ENCODE data around the gene VMP1. TPM values are rescaled to one million over a fixed set of nuclear protein-coding genes. Genes with fewer than 3 reads are reported as not detected.

VMP1 gene
- total RNA-seq, 2 experiments from 2014 or later = 398 to 408 TPM

GRCh38 chr17:59688008-59688407 lies 19.4 kb upstream of the VMP1 start:
- Mint-ChIP-seq H3K9me3 (no peaks in the 10 kb centered on the region), H3K27me3 (no peaks in the 10 kb centered on the region), H3K4me3 (no peak overlapping the region), H3K27ac (no peak overlapping the region), H3K36me3 (ENCODE audit: low read depth) (peaks cover 80% of the 10 kb centered on the region), H3K4me1 (peaks cover 7% of the 10 kb centered on the region)
- CTCF ChIA-PET = interaction anchor here (0.5 to 0.6 kb wide), 2 partner anchors 81 to 244 kb away, joined by 3 to 7 read pairs; no protein-coding TSS in a partner anchor
- POLR2A ChIA-PET = interaction anchor here (1.5 kb wide), 1 partner anchor 20 kb away, joined by 8 read pairs; the partner anchor contains the start of genes PTRH2 and VMP1
- DNase-seq = no peak

- no peak for DNase-seq
- Mint-ChIP-seq H3K9me3 (no peaks in the 10 kb centered on the region), H3K4me3 (no peak overlapping the region), H3K4me1 (peaks cover 7% of the 10 kb centered on the region), H3K27me3 (no peaks in the 10 kb centered on the region), H3K36me3 (ENCODE audit: low read depth) (peaks cover 79% of the 10 kb centered on the region), H3K27ac (no peak overlapping the region)
- ChIA-PET CTCF (interaction anchor here (0.5 to 0.6 kb wide), 2 partner anchors 81 to 245 kb away, joined by 3 to 7 read pairs; no protein-coding TSS in a partner anchor), POLR2A (interaction anchor here (1.5 kb wide), 1 partner anchor 19 kb away, joined by 8 read pairs; the partner anchor contains the start of genes PTRH2 and VMP1)
Measured at GRCh38 chr17:59688496-59688895, 19.0 kb upstream of the VMP1 start.

- ChIA-PET CTCF (no interaction called here), POLR2A (no interaction called here)
- Mint-ChIP-seq H3K27ac (no peak overlapping the region), H3K4me1 (peaks cover 31% of the 10 kb centered on the region), H3K4me3 (no peak overlapping the region), H3K36me3 (ENCODE audit: low read depth) (peaks cover 76% of the 10 kb centered on the region), H3K27me3 (no peaks in the 10 kb centered on the region), H3K9me3 (no peaks in the 10 kb centered on the region)
- DNase-seq = no peak
Measured at GRCh38 chr17:59693582-59693981, 13.9 kb upstream of the VMP1 start.

DNA sequence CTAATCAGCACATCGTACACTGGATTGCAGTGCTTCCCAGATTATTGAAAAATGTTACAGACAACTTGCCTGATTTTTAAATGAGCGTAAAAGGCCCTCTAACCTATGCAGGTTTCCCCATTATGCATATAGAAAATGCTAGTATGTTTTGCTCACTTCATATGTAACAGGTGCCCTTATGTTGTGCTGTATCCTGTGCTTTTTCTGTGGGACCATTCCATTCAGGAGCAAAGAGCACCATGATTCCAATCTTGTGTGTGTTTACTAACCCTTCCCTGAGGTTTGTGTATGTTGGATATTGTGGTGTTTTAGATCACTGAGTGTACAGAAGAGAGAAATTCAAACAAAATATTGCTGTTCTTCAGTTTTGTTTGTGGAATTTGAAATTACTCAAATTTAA lies 13.1 kb upstream of the VMP1 start:
- no peaks in the 10 kb centered on the region for H3K27me3 Mint-ChIP-seq
- H3K27ac Mint-ChIP-seq = no peak overlapping the region
- H3K4me3 Mint-ChIP-seq = no peak overlapping the region
- peaks cover 79% of the 10 kb centered on the region for H3K36me3 Mint-ChIP-seq (ENCODE audit: low read depth)
- ChIA-PET POLR2A (no interaction called here), CTCF (no interaction called here)
- no peaks in the 10 kb centered on the region for H3K9me3 Mint-ChIP-seq
- peaks cover 34% of the 10 kb centered on the region for H3K4me1 Mint-ChIP-seq
- DNase-seq = no peak

GRCh38 chr17:59695945-59696681 lies 11.3 kb upstream of the VMP1 start:
- Mint-ChIP-seq H3K27ac (no peak overlapping the region), H3K36me3 (ENCODE audit: low read depth) (peaks cover 74% of the 10 kb centered on the region)
- CTCF ChIA-PET = no interaction called here

DNA sequence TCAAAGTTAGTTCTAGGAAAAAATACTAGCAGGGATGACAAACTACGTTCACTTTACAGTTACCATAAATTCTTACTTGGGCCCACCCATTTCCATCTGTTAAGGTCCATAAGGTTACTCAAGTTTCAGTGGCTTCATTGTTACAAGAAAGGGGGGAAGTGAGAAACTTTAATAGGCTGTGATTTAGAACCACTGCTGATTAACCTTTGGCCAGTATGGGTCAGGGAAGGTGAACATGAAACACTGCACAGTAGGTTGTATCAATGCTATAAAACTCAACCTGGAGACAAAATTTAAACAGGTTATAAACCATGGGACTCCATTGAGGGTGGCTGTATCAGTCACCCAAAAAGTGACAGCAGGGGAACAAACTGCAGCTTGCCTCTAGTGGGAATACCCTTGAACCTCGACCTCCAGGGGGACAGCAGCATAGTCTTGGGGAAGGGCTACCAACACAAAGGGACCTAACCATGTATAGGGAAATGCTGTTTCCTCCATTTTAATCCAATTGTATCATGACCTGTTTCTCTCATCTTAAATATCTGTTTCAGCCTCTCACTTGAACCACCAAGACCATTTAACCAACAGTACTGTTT lies 10.7 kb upstream of the VMP1 start:
- no peaks in the 10 kb centered on the region for H3K9me3 Mint-ChIP-seq
- H3K4me1 Mint-ChIP-seq = peaks cover 50% of the 10 kb centered on the region
- H3K36me3 Mint-ChIP-seq (ENCODE audit: low read depth) = peaks cover 70% of the 10 kb centered on the region
- H3K27me3 Mint-ChIP-seq = no peaks in the 10 kb centered on the region
- POLR2A ChIA-PET = no interaction called here
- CTCF ChIA-PET = no interaction called here
- no peak for DNase-seq
- no peak overlapping the region for H3K27ac Mint-ChIP-seq
- no peak overlapping the region for H3K4me3 Mint-ChIP-seq

More at GRCh38 chr17:59695945-59696681, 11.3 kb upstream of the VMP1 start:
- DNase-seq = no peak
- POLR2A ChIA-PET = no interaction called here
- H3K9me3 Mint-ChIP-seq = no peaks in the 10 kb centered on the region
- H3K4me1 Mint-ChIP-seq = peaks cover 49% of the 10 kb centered on the region
- no peak overlapping the region for H3K4me3 Mint-ChIP-seq
- no peaks in the 10 kb centered on the region for H3K27me3 Mint-ChIP-seq

DNA sequence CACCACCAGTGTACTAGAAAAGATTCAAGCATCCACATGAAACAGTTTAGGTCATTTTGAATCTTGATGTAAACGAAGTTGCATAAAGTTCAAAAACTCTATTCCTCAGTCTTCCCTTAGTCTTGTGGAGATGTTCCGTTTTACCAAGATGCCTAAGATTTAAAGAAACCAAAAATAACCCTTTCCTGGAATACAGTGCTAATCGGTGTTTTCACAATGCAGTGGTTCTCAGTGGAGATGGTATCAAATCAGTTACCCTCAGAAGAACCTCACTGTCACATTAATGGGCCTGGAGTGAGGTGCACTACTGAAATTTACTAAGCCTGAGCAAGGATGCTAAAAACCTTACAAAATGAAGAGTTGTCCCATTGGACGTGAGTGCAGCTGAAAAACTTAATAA lies 9.3 kb upstream of the VMP1 start:
- CTCF ChIA-PET = no interaction called here
- peaks cover 59% of the 10 kb centered on the region for H3K4me1 Mint-ChIP-seq
- H3K9me3 Mint-ChIP-seq = no peaks in the 10 kb centered on the region
- peaks cover 63% of the 10 kb centered on the region for H3K36me3 Mint-ChIP-seq (ENCODE audit: low read depth)
- no peak overlapping the region for H3K4me3 Mint-ChIP-seq
- H3K27ac Mint-ChIP-seq = peak overlapping the region; percentile 4
- POLR2A ChIA-PET = interaction anchor here (1.5 kb wide), 1 partner anchor 9 kb away, joined by 4 read pairs; the partner anchor contains the start of genes PTRH2 and VMP1
- DNase-seq = no peak
- no peaks in the 10 kb centered on the region for H3K27me3 Mint-ChIP-seq

DNA sequence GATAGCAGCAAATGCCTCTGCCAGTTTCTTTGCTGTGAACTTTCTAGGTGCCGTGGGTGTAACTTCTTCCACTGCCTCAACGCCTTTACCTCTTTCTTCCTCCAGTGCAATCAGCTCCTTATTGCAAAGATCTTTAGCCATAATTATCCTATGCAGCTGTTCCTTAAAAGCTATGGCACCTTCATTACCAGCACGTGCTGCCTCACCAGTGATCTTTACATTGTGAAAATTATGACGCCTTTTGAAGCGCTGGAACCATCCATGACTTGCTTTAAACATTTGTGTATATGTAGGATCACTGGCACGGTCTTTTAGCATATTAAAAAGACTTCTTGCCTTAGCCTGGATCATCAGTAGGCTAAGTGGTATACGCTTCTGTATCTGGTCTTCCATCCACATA lies 8.2 kb upstream of the VMP1 start:
- H3K27ac Mint-ChIP-seq = no peak overlapping the region
- H3K4me3 Mint-ChIP-seq = no peak overlapping the region
- H3K9me3 Mint-ChIP-seq = no peaks in the 10 kb centered on the region
- CTCF ChIA-PET = no interaction called here
- peaks cover 57% of the 10 kb centered on the region for H3K36me3 Mint-ChIP-seq (ENCODE audit: low read depth)
- H3K4me1 Mint-ChIP-seq = peaks cover 63% of the 10 kb centered on the region
- POLR2A ChIA-PET = interaction anchor here (1.5 kb wide), 1 partner anchor 8 kb away, joined by 4 read pairs; the partner anchor contains the start of genes PTRH2 and VMP1
- no peak for DNase-seq
- H3K27me3 Mint-ChIP-seq = no peaks in the 10 kb centered on the region

DNA sequence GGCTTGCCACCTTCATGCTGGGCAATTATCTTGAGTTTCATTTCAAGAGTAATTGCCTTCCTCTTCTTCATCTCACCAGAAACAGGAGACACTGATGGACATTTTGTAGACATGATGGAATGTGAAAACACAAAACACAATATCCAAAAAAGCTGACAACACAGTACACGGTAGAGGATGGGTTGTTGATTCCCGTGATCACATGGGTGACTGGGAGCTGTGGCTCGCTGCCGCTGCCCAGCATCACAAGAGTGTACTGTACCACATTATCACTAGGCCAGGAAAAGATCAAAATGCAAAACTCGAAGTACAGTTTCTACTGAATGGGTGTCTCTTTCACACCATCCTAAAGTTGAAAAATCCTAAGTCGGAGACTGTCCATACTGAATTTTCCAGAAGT lies 7.7 kb upstream of the VMP1 start:
- no peaks in the 10 kb centered on the region for H3K27me3 Mint-ChIP-seq
- H3K4me1 Mint-ChIP-seq = peaks cover 68% of the 10 kb centered on the region
- no peak overlapping the region for H3K4me3 Mint-ChIP-seq
- peaks cover 55% of the 10 kb centered on the region for H3K36me3 Mint-ChIP-seq (ENCODE audit: low read depth)
- ChIA-PET POLR2A (no interaction called here), CTCF (no interaction called here)
- no peak overlapping the region for H3K27ac Mint-ChIP-seq
- no peaks in the 10 kb centered on the region for H3K9me3 Mint-ChIP-seq
- DNase-seq = no peak

DNA sequence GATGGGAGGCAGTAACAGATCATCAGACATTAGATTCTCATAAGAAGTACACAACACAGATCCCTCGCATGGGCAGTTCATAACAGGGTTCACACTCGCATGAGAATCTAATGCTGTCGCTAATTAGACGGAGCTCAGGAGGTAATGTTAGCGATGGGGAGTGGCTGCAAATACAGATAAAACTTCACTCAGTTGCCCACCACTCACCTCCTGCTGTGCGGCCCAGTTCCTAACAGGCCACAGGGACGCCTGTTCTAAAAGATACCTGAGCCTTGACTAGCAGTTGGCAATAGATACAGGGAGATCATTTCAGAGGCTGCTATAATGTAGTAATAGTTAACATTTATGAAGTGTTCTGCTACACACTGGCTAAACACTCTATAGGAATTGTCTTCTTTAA lies 5.2 kb upstream of the VMP1 start:
- peaks cover 71% of the 10 kb centered on the region for H3K4me1 Mint-ChIP-seq
- ChIA-PET CTCF (interaction anchor here (0.7 to 1.2 kb wide), 2 partner anchors 22 to 83 kb away, joined by 4 to 5 read pairs; no protein-coding TSS in a partner anchor), POLR2A (interaction anchor here (1.2 to 2.5 kb wide), 3 partner anchors 10 to 83 kb away, joined by 3 to 9 read pairs (median 3); partner anchors contain the start of gene CLTC)
- H3K9me3 Mint-ChIP-seq = no peaks in the 10 kb centered on the region
- H3K27me3 Mint-ChIP-seq = no peaks in the 10 kb centered on the region
- peaks cover 56% of the 10 kb centered on the region for H3K36me3 Mint-ChIP-seq (ENCODE audit: low read depth)
- no peak overlapping the region for H3K4me3 Mint-ChIP-seq
- no peak overlapping the region for H3K27ac Mint-ChIP-seq
- no peak for DNase-seq

GRCh38 chr17:59707971-59708430 lies 547 bp downstream of the VMP1 start:
- H3K4me3 Mint-ChIP-seq = peak overlapping the region; percentile 98
- POLR2A ChIA-PET = interaction anchor here (0.7 to 3.7 kb wide), 23 partner anchors 9 to 553 kb away, joined by 3 to 50 read pairs (median 6); partner anchors contain the start of genes CLTC, DHX40, HEATR6 and PRR11
- peaks cover 26% of the 10 kb centered on the region for H3K36me3 Mint-ChIP-seq (ENCODE audit: low read depth)
- H3K9me3 Mint-ChIP-seq = no peaks in the 10 kb centered on the region
- H3K27me3 Mint-ChIP-seq = no peaks in the 10 kb centered on the region
- H3K27ac Mint-ChIP-seq = peak overlapping the region; percentile 91
- CTCF ChIA-PET = interaction anchor here (0.9 to 2.2 kb wide), 8 partner anchors 33 to 378 kb away, joined by 3 to 7 read pairs (median 4); partner anchors contain the start of gene CLTC
- no peak for DNase-seq
- peaks cover 51% of the 10 kb centered on the region for H3K4me1 Mint-ChIP-seq

GRCh38 chr17:59711936-59712335 lies 4.5 kb downstream of the VMP1 start:
- Mint-ChIP-seq H3K9me3 (no peaks in the 10 kb centered on the region), H3K27ac (no peak overlapping the region), H3K36me3 (ENCODE audit: low read depth) (peaks cover 11% of the 10 kb centered on the region), H3K4me1 (peaks cover 28% of the 10 kb centered on the region), H3K27me3 (no peaks in the 10 kb centered on the region), H3K4me3 (no peak overlapping the region)
- DNase-seq = no peak
- ChIA-PET CTCF (interaction anchor here (1.0 kb wide), 1 partner anchor 141 kb away, joined by 4 read pairs; no protein-coding TSS in a partner anchor), POLR2A (interaction anchor here (1.6 kb wide), 1 partner anchor 93 kb away, joined by 6 read pairs; the partner anchor contains the start of gene CLTC)

- no peak for DNase-seq
- CTCF ChIA-PET = no interaction called here
- Mint-ChIP-seq H3K27me3 (no peaks in the 10 kb centered on the region), H3K4me1 (peaks cover 28% of the 10 kb centered on the region), H3K4me3 (no peak overlapping the region), H3K9me3 (no peaks in the 10 kb centered on the region), H3K36me3 (ENCODE audit: low read depth) (peaks cover 5% of the 10 kb centered on the region), H3K27ac (no peak overlapping the region)
- POLR2A ChIA-PET = no interaction called here
Measured at GRCh38 chr17:59712862-59713261, 5.4 kb downstream of the VMP1 start.
